ENCODE measurements around the gene PAIP2B.
A peak's percentile ranks its signal among the peaks of the same experiment; 100 is the strongest.

The PAIP2B gene

GRCh38 chr2:71226965-71227560 is at the start of gene PAIP2B:
Gene PAIP2B, minus strand, starts transcription at chr2:71227103. Its CDS starts 24,514 bp downstream, at chr2:71202589.
- Histone ChIP-seq H3K9ac (ENCODE audit: low read length) (peak within 1 kb of the TSS; percentile 50; the same call in 1 of the 2 replicates), H3K4me3 (ENCODE audit: low read length) (peak within 1 kb of the TSS; percentile 82), H4K20me1 (ENCODE audit: insufficient read depth, low read length) (no peaks in the 10 kb centered on the region), H2AFZ (ENCODE audit: low read depth, low read length) (peak within 1 kb of the TSS; percentile 33; the same call in 1 of the 2 replicates), H3K4me2 (ENCODE audit: low read length) (peak within 1 kb of the TSS; percentile 53), H3K27me3 (ENCODE audit: low read depth, low read length) (peaks cover 3% of the 10 kb centered on the region; the same call in 1 of the 2 replicates), H3K27ac (ENCODE audit: low read length) (no peak within 1 kb of the TSS), H3K79me2 (ENCODE audit: low read length) (no peaks in the 10 kb centered on the region), H3K9me3 (ENCODE audit: insufficient read depth, low read length) (no peaks in the 10 kb centered on the region), H3K36me3 (replicated peaks; ENCODE audit: low read depth, low read length) (no peaks in the 10 kb centered on the region), H3K4me1 (ENCODE audit: low read length) (no peaks in the 10 kb centered on the region)
- no peak for TF ChIP-seq EZH2phosphoT487 (IDR thresholded peaks at IDR 0.05; ENCODE audit: low read depth)
- no peak for TF ChIP-seq CTCF (IDR thresholded peaks at IDR 0.05; ENCODE audit: low read depth, low read length)

- Histone ChIP-seq H3K27me3 (ENCODE audit: low read depth, low read length) (peaks cover 28% of the 10 kb centered on the region), H3K4me3 (ENCODE audit: low read length) (no peak overlapping the region), H2AFZ (ENCODE audit: low read depth, low read length) (no peak overlapping the region), H3K79me2 (ENCODE audit: low read length) (no peaks in the 10 kb centered on the region), H3K9me3 (ENCODE audit: insufficient read depth, low read length) (no peaks in the 10 kb centered on the region), H3K4me1 (ENCODE audit: low read length) (no peaks in the 10 kb centered on the region), H3K36me3 (replicated peaks; ENCODE audit: low read depth, low read length) (no peaks in the 10 kb centered on the region), H3K27ac (ENCODE audit: low read length) (no peak overlapping the region), H3K4me2 (ENCODE audit: low read length) (no peak overlapping the region), H3K9ac (ENCODE audit: low read length) (no peak overlapping the region), H4K20me1 (ENCODE audit: insufficient read depth, low read length) (no peaks in the 10 kb centered on the region)
- TF ChIP-seq CTCF (IDR thresholded peaks at IDR 0.05; ENCODE audit: low read depth, low read length) (no peak), EZH2phosphoT487 (IDR thresholded peaks at IDR 0.05; ENCODE audit: low read depth) (no peak)
Observed at GRCh38 chr2:71275939-71276310, 49.0 kb upstream of the PAIP2B start.

GRCh38 chr2:71269511-71270090 is 42.7 kb upstream of the PAIP2B start:
- Histone ChIP-seq H3K36me3 (replicated peaks; ENCODE audit: low read depth, low read length) (no peaks in the 10 kb centered on the region), H3K4me3 (ENCODE audit: low read length) (no peak overlapping the region), H4K20me1 (ENCODE audit: insufficient read depth, low read length) (no peaks in the 10 kb centered on the region), H3K79me2 (ENCODE audit: low read length) (no peaks in the 10 kb centered on the region), H3K27me3 (ENCODE audit: low read depth, low read length) (peaks cover 5% of the 10 kb centered on the region; the same call in 1 of the 2 replicates), H3K9ac (ENCODE audit: low read length) (no peak overlapping the region), H2AFZ (ENCODE audit: low read depth, low read length) (no peak overlapping the region), H3K4me1 (ENCODE audit: low read length) (no peaks in the 10 kb centered on the region), H3K27ac (ENCODE audit: low read length) (no peak overlapping the region), H3K4me2 (ENCODE audit: low read length) (no peak overlapping the region), H3K9me3 (ENCODE audit: insufficient read depth, low read length) (no peaks in the 10 kb centered on the region)
- TF ChIP-seq CTCF (IDR thresholded peaks at IDR 0.05; ENCODE audit: low read depth, low read length) (no peak), EZH2phosphoT487 (IDR thresholded peaks at IDR 0.05; ENCODE audit: low read depth) (no peak)

GRCh38 chr2:71263386-71263785 is 36.5 kb upstream of the PAIP2B start:
- Histone ChIP-seq H3K27me3 (ENCODE audit: low read depth, low read length) (peaks cover 8% of the 10 kb centered on the region), H3K9me3 (ENCODE audit: insufficient read depth, low read length) (no peaks in the 10 kb centered on the region), H2AFZ (ENCODE audit: low read depth, low read length) (no peak overlapping the region), H3K4me1 (ENCODE audit: low read length) (no peaks in the 10 kb centered on the region), H3K9ac (ENCODE audit: low read length) (no peak overlapping the region), H3K36me3 (replicated peaks; ENCODE audit: low read depth, low read length) (no peaks in the 10 kb centered on the region), H3K79me2 (ENCODE audit: low read length) (no peaks in the 10 kb centered on the region), H3K4me2 (ENCODE audit: low read length) (no peak overlapping the region), H4K20me1 (ENCODE audit: insufficient read depth, low read length) (no peaks in the 10 kb centered on the region), H3K27ac (ENCODE audit: low read length) (no peak overlapping the region), H3K4me3 (ENCODE audit: low read length) (no peak overlapping the region)
- no peak for TF ChIP-seq EZH2phosphoT487 (IDR thresholded peaks at IDR 0.05; ENCODE audit: low read depth)
- no peak for TF ChIP-seq CTCF (IDR thresholded peaks at IDR 0.05; ENCODE audit: low read depth, low read length)
